SU-DHL-6 (cell line): Measurements from ENCODE around the gene ZC3H12A.

Experiments
- H2AFZ ChIP-seq: fragments of 200-600 bp; sonication (generic); 2 replicates; pipeline ENCODE4 v1.6.1; 2014; ENCODE audit warnings: low read depth, mild to moderate bottlenecking, moderate library complexity, mixed read lengths, antibody characterized with exemption, low read length; ENCODE audit not compliant: severe bottlenecking
- H3F3A ChIP-seq: fragments of 200-600 bp; shearing (Covaris generic); 2 replicates; pipeline ENCODE4 v1.6.0; 2016; ENCODE audit warnings: antibody characterized with exemption, mild to moderate bottlenecking; ENCODE audit not compliant: insufficient read depth
- H3K27ac ChIP-seq: fragments of 200-600 bp; sonication (generic); 2 replicates; pipeline ENCODE4 v1.5.1; 2016; ENCODE audit warnings: low read depth, mild to moderate bottlenecking, low read length, moderate library complexity, mixed read lengths
- H3K27me3 ChIP-seq: fragments of 200-600 bp; sonication (generic), shearing (Covaris generic); 2 replicates; pipeline ENCODE4 v1.6.0; 2014; ENCODE audit warnings: mild to moderate bottlenecking, low read length
- H3K36me3 ChIP-seq: fragments of 200-600 bp; sonication (generic); 2 replicates; pipeline ENCODE4 v1.6.1; 2014; ENCODE audit warnings: mild to moderate bottlenecking, low read length, mixed read lengths
- H3K4me2 ChIP-seq: fragments of 300-600, 200-600 bp; shearing (Covaris generic), sonication (generic); 2 replicates; pipeline ENCODE4 v1.6.0; 2014; ENCODE audit warnings: low read length, low read depth, mild to moderate bottlenecking; ENCODE audit not compliant: poor library complexity, severe bottlenecking
- H3K4me3 ChIP-seq: fragments of 200-600 bp; sonication (generic); 2 replicates; pipeline ENCODE4 v1.5.1; 2014; ENCODE audit warnings: antibody characterized with exemption, low read length, mild to moderate bottlenecking, mixed read lengths; ENCODE audit not compliant: insufficient read depth, poor library complexity, severe bottlenecking
- H3K79me2 ChIP-seq: fragments of 200-600 bp; sonication (generic); 2 replicates; pipeline ENCODE4 v1.6.1; 2014; ENCODE audit warnings: mild to moderate bottlenecking, low read length, moderate library complexity; ENCODE audit not compliant: insufficient read depth
- H3K9ac ChIP-seq: fragments of 200-600 bp; sonication (generic); 2 replicates; pipeline ENCODE4 v1.7.0; 2014; ENCODE audit warnings: mild to moderate bottlenecking, low read length
- H3K9me2 ChIP-seq: fragments of 200-600 bp; sonication (generic); replicated peaks from 2 replicates; pipeline ENCODE4 v1.6.1; 2014; ENCODE audit warnings: low read length; ENCODE audit not compliant: insufficient read depth
- H3K9me3 ChIP-seq: fragments of 200-600 bp; sonication (generic); 2 replicates; pipeline ENCODE4 v1.6.1; 2014; ENCODE audit warnings: low read length, mixed read lengths; ENCODE audit not compliant: insufficient read depth
- H4K20me1 ChIP-seq: fragments of 200-600 bp; sonication (generic); 2 replicates; pipeline ENCODE4 v1.6.1; 2014; ENCODE audit warnings: low read depth, mild to moderate bottlenecking, antibody characterized with exemption, low read length, moderate library complexity, mixed read lengths
- EZH2phosphoT487 ChIP-seq: fragments of 200-600 bp; sonication (generic), shearing (Covaris generic); conservative IDR thresholded peaks from 2 replicates; pipeline ENCODE4 v1.6.1; 2018; ENCODE audit warnings: mild to moderate bottlenecking, antibody characterized with exemption, low read length, moderate library complexity, mixed read lengths
- TF ChIP-seq, protein P1 (sequence below): fragments of 200-600 bp; sonication (generic); IDR thresholded peaks from one replicate; pipeline ENCODE4 v1.5.1; 2017; ENCODE audit warnings: antibody characterized with exemption, mild to moderate bottlenecking, low read length, moderate library complexity; ENCODE audit not compliant: insufficient read depth, poor library complexity, severe bottlenecking

ZC3H12A gene

DNA sequence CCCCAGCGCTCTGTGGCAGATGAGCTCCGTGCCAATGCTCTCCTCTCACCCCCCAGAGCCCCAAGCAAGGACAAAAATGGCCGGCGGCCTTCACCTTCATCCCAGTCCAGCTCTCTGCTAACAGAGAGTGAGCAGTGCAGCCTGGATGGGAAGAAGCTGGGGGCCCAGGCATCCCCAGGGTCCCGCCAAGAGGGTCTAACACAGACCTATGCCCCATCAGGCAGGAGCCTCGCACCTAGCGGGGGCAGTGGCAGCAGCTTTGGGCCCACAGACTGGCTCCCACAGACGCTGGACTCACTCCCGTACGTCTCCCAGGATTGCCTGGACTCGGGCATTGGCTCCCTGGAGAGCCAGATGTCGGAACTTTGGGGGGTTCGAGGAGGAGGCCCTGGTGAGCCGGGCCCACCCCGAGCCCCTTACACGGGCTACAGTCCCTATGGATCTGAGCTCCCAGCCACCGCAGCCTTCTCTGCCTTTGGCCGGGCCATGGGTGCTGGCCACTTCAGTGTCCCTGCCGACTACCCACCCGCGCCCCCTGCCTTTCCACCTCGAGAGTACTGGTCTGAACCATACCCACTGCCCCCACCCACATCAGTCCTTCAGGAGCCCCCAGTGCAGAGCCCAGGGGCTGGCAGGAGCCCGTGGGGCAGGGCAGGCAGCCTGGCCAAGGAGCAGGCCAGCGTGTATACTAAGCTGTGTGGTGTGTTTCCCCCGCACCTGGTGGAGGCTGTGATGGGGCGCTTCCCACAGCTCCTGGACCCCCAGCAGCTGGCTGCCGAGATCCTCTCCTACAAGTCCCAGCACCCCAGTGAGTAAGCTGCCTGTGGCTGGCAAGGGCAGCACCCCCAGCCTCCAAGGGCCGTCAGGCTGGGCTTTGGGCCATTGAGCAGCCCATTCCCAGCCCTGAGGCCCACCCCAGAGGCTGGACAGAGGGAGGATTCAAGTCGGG is 8.7 kb downstream of the ZC3H12A start:
- no peak for TF ChIP-seq EZH2phosphoT487
- TF ChIP-seq, protein P1, sequence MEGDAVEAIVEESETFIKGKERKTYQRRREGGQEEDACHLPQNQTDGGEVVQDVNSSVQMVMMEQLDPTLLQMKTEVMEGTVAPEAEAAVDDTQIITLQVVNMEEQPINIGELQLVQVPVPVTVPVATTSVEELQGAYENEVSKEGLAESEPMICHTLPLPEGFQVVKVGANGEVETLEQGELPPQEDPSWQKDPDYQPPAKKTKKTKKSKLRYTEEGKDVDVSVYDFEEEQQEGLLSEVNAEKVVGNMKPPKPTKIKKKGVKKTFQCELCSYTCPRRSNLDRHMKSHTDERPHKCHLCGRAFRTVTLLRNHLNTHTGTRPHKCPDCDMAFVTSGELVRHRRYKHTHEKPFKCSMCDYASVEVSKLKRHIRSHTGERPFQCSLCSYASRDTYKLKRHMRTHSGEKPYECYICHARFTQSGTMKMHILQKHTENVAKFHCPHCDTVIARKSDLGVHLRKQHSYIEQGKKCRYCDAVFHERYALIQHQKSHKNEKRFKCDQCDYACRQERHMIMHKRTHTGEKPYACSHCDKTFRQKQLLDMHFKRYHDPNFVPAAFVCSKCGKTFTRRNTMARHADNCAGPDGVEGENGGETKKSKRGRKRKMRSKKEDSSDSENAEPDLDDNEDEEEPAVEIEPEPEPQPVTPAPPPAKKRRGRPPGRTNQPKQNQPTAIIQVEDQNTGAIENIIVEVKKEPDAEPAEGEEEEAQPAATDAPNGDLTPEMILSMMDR: no peak
- Histone ChIP-seq H3K79me2 (peaks cover 10% of the 10 kb centered on the region; the same call in 1 of the 2 replicates), H3F3A (peaks cover 15% of the 10 kb centered on the region), H3K9ac (no peak overlapping the region), H2AFZ (no peak overlapping the region), H3K4me3 (no peak overlapping the region), H3K9me2 (no peaks in the 10 kb centered on the region), H4K20me1 (no peaks in the 10 kb centered on the region), H3K27ac (no peak overlapping the region), H3K36me3 (no peaks in the 10 kb centered on the region), H3K9me3 (no peaks in the 10 kb centered on the region), H3K27me3 (no peaks in the 10 kb centered on the region), H3K4me2 (no peak overlapping the region)

DNA sequence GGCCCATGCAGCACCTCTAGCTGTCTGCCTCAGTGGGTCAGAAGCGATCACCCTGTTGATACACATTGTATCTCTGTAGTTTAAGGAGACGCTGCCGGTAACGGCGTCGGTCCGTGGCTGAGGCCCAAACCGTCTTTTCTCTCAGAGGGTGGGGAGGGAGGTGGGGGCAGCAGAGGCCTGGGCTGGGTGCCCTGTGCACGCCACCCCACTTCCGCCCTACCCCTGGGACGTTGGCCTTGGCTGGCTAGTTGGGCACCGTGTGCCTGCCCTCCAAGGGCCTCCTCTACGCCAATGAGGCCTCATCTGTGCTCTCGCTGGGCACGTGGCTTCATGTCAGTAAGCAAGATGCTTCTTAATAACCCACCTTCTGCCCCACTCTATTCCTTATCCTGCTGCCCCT is 9.4 kb downstream of the ZC3H12A start:
- no peak overlapping the region for H3K4me2 ChIP-seq
- 0 out of 2 replicates have a peak, but pooled peaks cover 4% of the 10 kb centered on the region for H3K79me2 ChIP-seq
- no peaks in the 10 kb centered on the region for H3K9me3 ChIP-seq
- H2AFZ ChIP-seq: no peak overlapping the region
- no peak for TF ChIP-seq EZH2phosphoT487
- H3K27me3 ChIP-seq: no peaks in the 10 kb centered on the region
- H3K9ac ChIP-seq: no peak overlapping the region
- peaks cover 8% of the 10 kb centered on the region for H3F3A ChIP-seq
- H3K4me3 ChIP-seq: no peak overlapping the region
- no peaks in the 10 kb centered on the region for H4K20me1 ChIP-seq
- no peak overlapping the region for H3K27ac ChIP-seq
- no peaks in the 10 kb centered on the region for H3K9me2 ChIP-seq
- no peaks in the 10 kb centered on the region for H3K36me3 ChIP-seq

DNA sequence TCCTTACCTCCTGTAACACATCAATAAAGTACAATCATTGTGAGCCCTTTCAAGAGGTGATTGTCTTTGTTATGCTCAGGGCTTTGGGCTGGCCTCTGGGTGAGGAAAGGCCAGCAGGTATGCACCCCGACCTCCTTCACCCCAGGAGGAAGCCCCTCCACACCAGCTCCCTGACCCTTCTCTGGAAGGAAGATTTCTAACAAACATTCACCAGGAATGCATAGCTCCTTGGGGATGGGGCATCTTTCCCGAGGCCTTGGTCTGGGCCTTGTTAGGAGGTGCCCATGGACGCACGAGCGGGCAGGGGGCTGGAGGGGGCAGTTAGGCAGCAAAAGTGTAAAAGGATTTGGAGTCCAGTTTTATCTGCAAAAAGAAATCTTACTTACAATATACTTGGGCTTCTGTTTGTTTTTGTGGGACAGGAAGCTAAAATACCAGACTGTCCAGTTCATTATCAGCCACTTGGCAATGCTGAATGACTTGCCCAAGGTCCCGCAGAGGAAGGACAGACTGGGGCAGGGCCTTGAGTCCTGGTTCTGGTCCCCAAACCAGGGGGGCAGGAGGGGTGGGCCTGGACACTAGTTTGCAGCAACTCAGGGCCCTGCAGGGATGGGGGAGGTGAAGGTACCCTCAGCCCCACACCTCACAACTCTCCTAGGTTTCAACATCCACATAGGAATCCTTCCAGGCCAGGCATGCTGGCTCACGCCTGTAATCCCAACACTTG is 10.1 kb downstream of the ZC3H12A start:
- Histone ChIP-seq H3K4me3 (no peak overlapping the region), H3K79me2 (no peaks in the 10 kb centered on the region), H2AFZ (no peak overlapping the region), H3K4me2 (no peak overlapping the region), H4K20me1 (no peaks in the 10 kb centered on the region), H3K27ac (no peak overlapping the region), H3K9me2 (no peaks in the 10 kb centered on the region), H3K36me3 (no peaks in the 10 kb centered on the region), H3K9ac (no peak overlapping the region), H3K27me3 (no peaks in the 10 kb centered on the region), H3F3A (0 out of 2 replicates have a peak, but pooled peaks cover 2% of the 10 kb centered on the region), H3K9me3 (no peaks in the 10 kb centered on the region)
- TF ChIP-seq EZH2phosphoT487: no peak
- TF ChIP-seq, protein P1: no peak
